ENCODE results near the gene S100A9.

Gene S100A9

GRCh38 chr1:153361480-153362109 lies 3.9 kb downstream of the S100A9 start:
- no peak for DNase-seq (ENCODE audit: low spot score)

GRCh38 chr1:153362187-153362775 lies 4.6 kb downstream of the S100A9 start:
- no peak for DNase-seq (ENCODE audit: low spot score)

GRCh38 chr1:153363641-153364040 lies 6.0 kb downstream of the S100A9 start:
- no peak for DNase-seq (ENCODE audit: low spot score)

GRCh38 chr1:153364156-153364555 lies 6.5 kb downstream of the S100A9 start:
- DNase-seq (ENCODE audit: low spot score) = no peak

GRCh38 chr1:153364766-153365666 lies 7.4 kb downstream of the S100A9 start:
- DNase-seq (ENCODE audit: low spot score) = no peak

GRCh38 chr1:153365696-153366095 lies 8.0 kb downstream of the S100A9 start:
- DNase-seq (ENCODE audit: low spot score) = no peak

GRCh38 chr1:153366261-153366660 lies 8.6 kb downstream of the S100A9 start:
- DNase-seq (ENCODE audit: low spot score) = no peak

GRCh38 chr1:153367090-153367489 lies 9.4 kb downstream of the S100A9 start:
- no peak for DNase-seq (ENCODE audit: low spot score)

- DNase-seq (ENCODE audit: low spot score) = no peak
Observed at GRCh38 chr1:153368495-153368894, 10.8 kb downstream of the S100A9 start.

- no peak for DNase-seq (ENCODE audit: low spot score)
Observed at GRCh38 chr1:153370146-153370545, 12.5 kb downstream of the S100A9 start.

GRCh38 chr1:153371231-153371630 lies 13.6 kb downstream of the S100A9 start:
- DNase-seq (ENCODE audit: low spot score) = no peak

- no peak for DNase-seq (ENCODE audit: low spot score)
Observed at GRCh38 chr1:153372571-153372970, 14.9 kb downstream of the S100A9 start.

- DNase-seq (ENCODE audit: low spot score) = no peak
Observed at GRCh38 chr1:153374071-153374470, 16.4 kb downstream of the S100A9 start.

- DNase-seq (ENCODE audit: low spot score) = no peak
Observed at GRCh38 chr1:153375511-153375910, 17.9 kb downstream of the S100A9 start, which contains the start of gene S100A12. Gene S100A12, minus strand, starts transcription at chr1:153375621. Its CDS starts 1,029 bp downstream, at chr1:153374592.

- no peak for DNase-seq (ENCODE audit: low spot score)
Observed at GRCh38 chr1:153379591-153379990, 21.9 kb downstream of the S100A9 start.

GRCh38 chr1:153380711-153381110 lies 23.1 kb downstream of the S100A9 start:
- DNase-seq (ENCODE audit: low spot score) = no peak

- DNase-seq (ENCODE audit: low spot score) = no peak
Observed at GRCh38 chr1:153384958-153385580, 27.4 kb downstream of the S100A9 start.

GRCh38 chr1:153386500-153386901 lies 28.8 kb downstream of the S100A9 start:
- DNase-seq (ENCODE audit: low spot score) = no peak

GRCh38 chr1:153387001-153387400 lies 29.3 kb downstream of the S100A9 start:
- no peak for DNase-seq (ENCODE audit: low spot score)

- no peak for DNase-seq (ENCODE audit: low spot score)
Observed at GRCh38 chr1:153387785-153388184, 30.1 kb downstream of the S100A9 start.

- no peak for DNase-seq (ENCODE audit: low spot score)
Observed at GRCh38 chr1:153389401-153389800, 31.7 kb downstream of the S100A9 start.

Measured in kidney capillary endothelial cell (primary cell).